ENCODE measurements around the gene GID8.

- TF ChIP-seq, protein P1, sequence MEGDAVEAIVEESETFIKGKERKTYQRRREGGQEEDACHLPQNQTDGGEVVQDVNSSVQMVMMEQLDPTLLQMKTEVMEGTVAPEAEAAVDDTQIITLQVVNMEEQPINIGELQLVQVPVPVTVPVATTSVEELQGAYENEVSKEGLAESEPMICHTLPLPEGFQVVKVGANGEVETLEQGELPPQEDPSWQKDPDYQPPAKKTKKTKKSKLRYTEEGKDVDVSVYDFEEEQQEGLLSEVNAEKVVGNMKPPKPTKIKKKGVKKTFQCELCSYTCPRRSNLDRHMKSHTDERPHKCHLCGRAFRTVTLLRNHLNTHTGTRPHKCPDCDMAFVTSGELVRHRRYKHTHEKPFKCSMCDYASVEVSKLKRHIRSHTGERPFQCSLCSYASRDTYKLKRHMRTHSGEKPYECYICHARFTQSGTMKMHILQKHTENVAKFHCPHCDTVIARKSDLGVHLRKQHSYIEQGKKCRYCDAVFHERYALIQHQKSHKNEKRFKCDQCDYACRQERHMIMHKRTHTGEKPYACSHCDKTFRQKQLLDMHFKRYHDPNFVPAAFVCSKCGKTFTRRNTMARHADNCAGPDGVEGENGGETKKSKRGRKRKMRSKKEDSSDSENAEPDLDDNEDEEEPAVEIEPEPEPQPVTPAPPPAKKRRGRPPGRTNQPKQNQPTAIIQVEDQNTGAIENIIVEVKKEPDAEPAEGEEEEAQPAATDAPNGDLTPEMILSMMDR (IDR thresholded peaks at IDR 0.05) = no peak
- TF ChIP-seq POLR2A (IDR thresholded peaks at IDR 0.05) (no peak), POLR2AphosphoS5 (IDR thresholded peaks at IDR 0.05) (no peak)
These were observed 44.2 kb upstream of the GID8 start for GRCh38 chr20:62893700-62894099.
